Jurkat, Clone E6-1 (cell line): ENCODE results near the gene GNPTG.
A peak's percentile ranks its signal among the peaks of the same experiment; 100 is the strongest.

ENCODE experiments used
- DNase-seq: peaks from one replicate; pipeline ENCODE4 v3.0.0-alpha.2; 2011; ENCODE audit warnings: low read depth, low spot score
- H3K4me3 ChIP-seq: 2 replicates; pipeline ENCODE4 v1.5.1; 2011; ENCODE audit warnings: mild to moderate bottlenecking, low read length, control low read depth, moderate library complexity

GNPTG gene

GRCh38 chr16:1361685-1362360 lies 10.1 kb downstream of the GNPTG start:
- H3K4me3 ChIP-seq = no peak overlapping the region
- DNase-seq = no peak

- no peak overlapping the region for H3K4me3 ChIP-seq
- no peak for DNase-seq
These were observed 11.1 kb downstream of the GNPTG start for GRCh38 chr16:1362807-1363206.

- DNase-seq = peak; percentile 22
These were observed 11.8 kb downstream of the GNPTG start for GRCh38 chr16:1363501-1364041.

GRCh38 chr16:1364510-1364909 lies 12.8 kb downstream of the GNPTG start:
- DNase-seq = no peak
- H3K4me3 ChIP-seq = no peak overlapping the region

More at GRCh38 chr16:1363501-1364041, 11.8 kb downstream of the GNPTG start:
- no peak overlapping the region for H3K4me3 ChIP-seq

GRCh38 chr16:1366060-1366711 lies 14.5 kb downstream of the GNPTG start:
- no peak for DNase-seq
- no peak overlapping the region for H3K4me3 ChIP-seq

- DNase-seq = no peak
These were observed 15.1 kb downstream of the GNPTG start for GRCh38 chr16:1366712-1367299.

GRCh38 chr16:1367486-1368174 lies 15.9 kb downstream of the GNPTG start:
- H3K4me3 ChIP-seq = no peak overlapping the region
- DNase-seq = no peak

More at GRCh38 chr16:1366712-1367299, 15.1 kb downstream of the GNPTG start:
- H3K4me3 ChIP-seq = no peak overlapping the region

GRCh38 chr16:1371054-1371978 lies 19.6 kb downstream of the GNPTG start:
- DNase-seq = no peak
- H3K4me3 ChIP-seq = no peak overlapping the region

GRCh38 chr16:1372292-1372950 lies 20.7 kb downstream of the GNPTG start:
- no peak overlapping the region for H3K4me3 ChIP-seq
- DNase-seq = no peak

- no peak for DNase-seq
- H3K4me3 ChIP-seq = no peak overlapping the region
These were observed 22.9 kb downstream of the GNPTG start for GRCh38 chr16:1374418-1375297.

- no peak overlapping the region for H3K4me3 ChIP-seq
- DNase-seq = no peak
These were observed 23.5 kb downstream of the GNPTG start for GRCh38 chr16:1375298-1375640.

- H3K4me3 ChIP-seq = no peak overlapping the region
- DNase-seq = no peak
These were observed 24.1 kb downstream of the GNPTG start for GRCh38 chr16:1375741-1376410.

GRCh38 chr16:1377406-1378010 lies 25.8 kb downstream of the GNPTG start:
- no peak for DNase-seq
- no peak overlapping the region for H3K4me3 ChIP-seq

- H3K4me3 ChIP-seq = peak overlapping the region; percentile 64
- no peak for DNase-seq
These were observed 26.5 kb downstream of the GNPTG start for GRCh38 chr16:1378087-1378803.

- peak overlapping the region; percentile 64 for H3K4me3 ChIP-seq
- no peak for DNase-seq
These were observed 27.1 kb downstream of the GNPTG start for GRCh38 chr16:1378804-1379303.
